ENCODE results near the gene IRX2.

IRX2 gene

GRCh38 chr5:2721385-2722138 is 29.9 kb downstream of the IRX2 start:
- DNase-seq: no peak

- DNase-seq: no peak
Measured at GRCh38 chr5:2719332-2719731, 32.1 kb downstream of the IRX2 start.

GRCh38 chr5:2718115-2718514 is 33.4 kb downstream of the IRX2 start:
- no peak for DNase-seq

- no peak for DNase-seq
Measured at GRCh38 chr5:2715856-2716255, 35.6 kb downstream of the IRX2 start.

GRCh38 chr5:2714805-2715204 is 36.7 kb downstream of the IRX2 start:
- no peak for DNase-seq

- no peak for DNase-seq
Measured at GRCh38 chr5:2714026-2714425, 37.5 kb downstream of the IRX2 start.

- no peak for DNase-seq
Measured at GRCh38 chr5:2711446-2712425, 39.7 kb downstream of the IRX2 start.

- no peak for DNase-seq
Measured at GRCh38 chr5:2710910-2711309, 40.6 kb downstream of the IRX2 start.

- no peak for DNase-seq
Measured at GRCh38 chr5:2709976-2710689, 41.3 kb downstream of the IRX2 start.

- no peak for DNase-seq
Measured at GRCh38 chr5:2708751-2709150, 42.7 kb downstream of the IRX2 start.

- no peak for DNase-seq
Measured at GRCh38 chr5:2708132-2708531, 43.3 kb downstream of the IRX2 start.

- DNase-seq: no peak
Measured at GRCh38 chr5:2705861-2706260, 45.6 kb downstream of the IRX2 start.

GRCh38 chr5:2704806-2705645 is 46.5 kb downstream of the IRX2 start:
- no peak for DNase-seq

- no peak for DNase-seq
Measured at GRCh38 chr5:2704111-2704510, 47.4 kb downstream of the IRX2 start.

GRCh38 chr5:2703615-2704014 is 47.9 kb downstream of the IRX2 start:
- no peak for DNase-seq

GRCh38 chr5:2703041-2703440 is 48.4 kb downstream of the IRX2 start:
- no peak for DNase-seq

- no peak for DNase-seq
Measured at GRCh38 chr5:2702096-2702879, 49.2 kb downstream of the IRX2 start.

- no peak for DNase-seq
Measured at GRCh38 chr5:2701592-2701991, 49.9 kb downstream of the IRX2 start.

GRCh38 chr5:2700876-2701275 is 50.6 kb downstream of the IRX2 start:
- DNase-seq: no peak

- DNase-seq: no peak
Measured at GRCh38 chr5:2699686-2700085, 51.8 kb downstream of the IRX2 start.
